Vagina (tissue), 2 donors: ENCODE data around the gene PAM16.

ENCODE experiments used
- CTCF ChIP-seq, 3 experiments: fragments of 450-650 bp in 2 of 3; fragments of 200-600 bp in 1 of 3; sonication (generic) in 1 of 3; IDR thresholded peaks; one replicate each; pipeline ENCODE4 v1.5.1; 2017 to 2019; ENCODE audit warnings: antibody characterized with exemption in 3 of 3, mild to moderate bottlenecking in 2 of 3, moderate library complexity in 2 of 3
- POLR2A ChIP-seq, 2 donors: fragments of 450-650 bp; IDR thresholded peaks; one replicate each; pipeline ENCODE4 v1.6.1; 2017; ENCODE audit warnings: antibody characterized with exemption in 2 of 2, mild to moderate bottlenecking in 2 of 2, moderate library complexity in 2 of 2
- POLR2AphosphoS5 ChIP-seq, 2 donors: sonication (generic); formaldehyde crosslinking; IDR thresholded peaks; one replicate each; pipeline ENCODE4 v1.9.0; 2017; ENCODE audit warnings: antibody characterized with exemption in 2 of 2, mild to moderate bottlenecking in 2 of 2, low read depth in 1 of 2; ENCODE audit not compliant: insufficient read depth in 1 of 2

GRCh38 chr16:4309833-4310266 lies 41.3 kb downstream of the PAM16 start:
- TF ChIP-seq CTCF (IDR thresholded peaks at IDR 0.05) = no peak
- no peak for TF ChIP-seq POLR2AphosphoS5 (IDR thresholded peaks at IDR 0.05; ENCODE audit: insufficient read depth in 1 of 2, low read depth in 1 of 2)
- no peak for TF ChIP-seq POLR2A (IDR thresholded peaks at IDR 0.05)
